GM19468 (cell line): ENCODE data around the gene THAP8.
"Not testable (repeated sequence)": the region's sequence is repeated elsewhere in the genome, so short reads cannot be mapped to it uniquely, and the experiment has no call there.

ENCODE experiments used
- ATAC-seq: cut with Tn5 transposase; IDR thresholded peaks from one replicate; pipeline ENCODE4 v1.9.1; 2021; ENCODE audit warnings: mild to moderate bottlenecking, moderate library complexity, moderate number of reproducible peaks; ENCODE audit not compliant: unreplicated experiment; ENCODE audit errors: extremely low read depth

THAP8 gene

DNA sequence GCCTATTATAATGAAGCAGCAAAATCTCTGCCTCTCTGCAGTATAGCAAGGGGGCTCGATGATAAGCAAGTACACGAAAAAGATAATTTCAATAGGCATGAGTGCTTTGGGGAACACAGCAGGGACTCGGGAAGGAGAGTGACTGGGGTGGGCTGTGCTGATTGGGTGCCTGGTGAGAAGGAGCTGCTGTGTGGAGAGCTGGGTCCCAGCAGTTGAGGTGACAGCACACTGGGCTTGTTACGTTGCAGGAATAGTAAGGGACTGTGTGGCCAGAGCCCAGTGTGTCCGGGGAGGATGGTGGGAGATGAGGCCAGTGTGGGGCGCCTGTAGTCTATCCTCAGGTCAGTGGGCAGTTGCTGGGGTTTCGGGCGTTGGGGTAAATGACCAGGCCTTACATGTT, 18.0 kb upstream of the THAP8 start:
- no peak for ATAC-seq

GRCh38 chr19:36068810-36069499, 14.9 kb upstream of the THAP8 start:
- ATAC-seq: not testable (repeated sequence)

GRCh38 chr19:36067681-36068080, 13.6 kb upstream of the THAP8 start:
- ATAC-seq: no peak

- no peak for ATAC-seq
These were observed 10.7 kb upstream of the THAP8 start for GRCh38 chr19:36064826-36065225.

DNA sequence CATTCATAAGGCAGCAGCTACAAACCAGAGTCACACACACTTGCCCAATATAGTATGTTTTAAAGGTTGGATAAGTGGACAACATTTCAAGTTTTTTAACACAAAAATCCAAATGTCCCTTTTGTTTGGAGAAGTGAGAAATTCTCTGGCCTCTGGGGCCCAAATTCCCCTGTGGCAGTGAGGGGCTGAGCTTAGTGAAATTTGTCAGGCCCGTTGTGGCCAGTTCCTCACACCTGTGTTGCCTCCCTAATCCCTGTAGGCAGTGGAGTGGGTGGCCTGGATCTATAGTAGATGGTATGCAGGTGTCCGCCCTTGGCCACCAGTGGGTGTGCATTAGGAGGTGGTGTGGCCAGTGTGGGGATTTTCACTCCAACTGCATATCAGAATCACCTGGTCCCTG, 7.3 kb upstream of the THAP8 start:
- ATAC-seq: no peak

GRCh38 chr19:36060430-36060829, 6.3 kb upstream of the THAP8 start:
- ATAC-seq: no peak

DNA sequence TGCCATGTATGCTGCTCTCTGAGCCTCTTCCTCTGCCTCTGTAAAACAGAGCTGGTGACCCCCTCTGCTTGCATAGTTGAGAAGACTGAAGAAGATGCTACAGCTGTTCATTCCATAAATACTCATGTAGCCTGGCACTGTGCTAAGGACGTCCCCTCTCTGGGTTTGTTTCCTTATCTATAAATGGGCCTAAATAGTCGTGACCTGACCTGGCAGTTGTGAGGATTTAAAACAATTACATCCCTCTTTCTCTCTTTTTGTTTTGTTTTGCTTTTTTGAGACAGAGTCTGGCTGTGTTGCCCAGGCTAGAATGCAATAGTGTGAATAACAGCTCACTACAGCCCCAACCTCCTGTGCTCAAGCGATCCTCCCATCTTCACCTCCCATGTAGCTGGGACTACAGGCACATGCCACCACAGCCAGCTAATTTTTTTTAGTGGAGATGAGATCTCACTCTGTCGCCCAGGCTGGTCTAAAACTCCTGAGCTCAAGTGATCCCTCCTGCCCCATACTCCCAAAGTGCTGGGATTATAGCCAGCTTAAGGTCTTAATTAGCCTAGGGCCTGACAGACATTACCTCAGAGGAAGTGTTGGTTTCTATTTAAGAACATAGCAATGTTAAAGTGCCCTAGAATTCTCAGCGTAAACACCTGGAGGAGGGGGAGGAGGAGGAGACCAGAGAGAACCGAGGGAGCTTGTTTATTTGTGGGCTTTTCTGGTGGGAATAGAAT, 5.3 kb upstream of the THAP8 start:
- no peak for ATAC-seq

DNA sequence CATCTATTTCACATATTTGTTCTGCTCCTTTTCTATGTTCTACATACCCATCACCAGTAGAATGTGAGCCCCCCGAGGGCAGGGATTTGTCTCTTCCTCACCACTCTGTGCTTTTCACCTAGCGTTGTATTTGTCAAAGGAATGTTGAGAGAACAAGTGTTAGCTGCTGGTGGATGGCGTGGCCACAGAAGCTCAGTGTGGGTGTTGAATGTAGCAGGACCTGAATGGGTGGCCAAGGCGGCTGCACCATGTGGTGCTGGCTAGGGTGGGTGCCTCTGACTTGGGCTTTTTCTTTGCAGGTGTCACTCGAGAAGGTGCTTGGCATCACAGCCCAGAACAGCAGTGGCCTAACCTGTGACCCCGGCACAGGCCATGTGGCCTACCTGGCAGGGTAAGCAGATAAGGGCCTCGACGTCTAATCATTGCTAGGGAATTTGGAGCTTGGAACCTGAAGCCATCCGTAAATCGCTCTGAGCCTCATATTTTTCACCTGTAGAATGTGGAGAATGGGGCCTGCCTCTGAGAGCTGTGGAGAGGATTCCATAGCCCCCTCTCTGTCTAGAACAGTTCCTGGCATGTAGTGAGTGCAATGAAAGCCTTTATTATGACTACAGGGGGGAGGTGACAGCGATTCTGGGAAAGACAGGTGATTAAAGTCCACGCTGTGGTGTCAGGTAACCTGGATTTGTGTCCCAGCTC, 4.5 kb upstream of the THAP8 start:
- no peak for ATAC-seq

DNA sequence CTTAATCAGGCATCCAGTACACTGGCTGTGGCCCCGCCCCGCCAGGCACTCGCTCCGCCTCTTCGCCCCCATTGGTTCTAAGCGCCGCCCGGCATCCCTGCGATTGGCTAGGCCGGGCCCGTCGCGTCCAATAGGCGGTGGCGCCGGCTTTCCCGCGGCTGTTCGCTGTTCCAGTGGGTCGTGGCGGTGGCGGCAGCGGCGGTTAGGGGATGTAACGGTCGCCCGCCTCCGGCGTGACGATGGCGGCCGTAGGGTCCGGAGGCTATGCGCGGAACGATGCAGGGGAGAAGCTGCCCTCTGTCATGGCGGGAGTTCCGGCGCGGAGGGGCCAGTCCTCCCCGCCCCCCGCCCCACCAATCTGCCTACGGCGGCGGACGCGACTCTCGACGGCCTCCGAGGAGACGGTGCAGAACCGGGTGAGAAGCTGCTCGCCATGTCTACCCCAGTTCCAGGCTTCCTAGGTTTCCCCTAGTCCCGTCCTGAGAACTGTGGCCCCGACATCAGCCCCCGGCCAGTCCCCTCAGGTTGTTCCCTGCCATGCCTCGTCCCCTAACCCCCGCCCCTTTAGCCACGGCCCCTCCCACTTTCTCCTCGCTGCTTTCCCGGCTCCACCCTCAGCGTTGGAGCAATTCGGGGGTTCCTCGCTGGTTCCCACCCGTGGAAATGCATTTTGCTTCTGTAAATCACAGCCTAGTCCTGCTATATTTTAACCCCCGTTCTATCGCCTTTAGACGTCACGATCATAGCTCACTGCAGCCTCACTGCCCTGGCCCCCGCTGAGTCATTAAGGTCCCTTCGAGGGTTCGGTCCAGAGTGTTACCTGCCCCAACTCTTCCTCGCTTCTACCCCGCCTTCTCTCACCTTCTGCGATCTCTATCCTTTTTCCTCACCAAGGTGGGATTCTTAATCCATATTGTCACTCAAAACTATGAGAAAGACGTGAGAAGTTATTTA, 925 bp upstream of the THAP8 start, which contains the start of gene WDR62:
WDR62 (plus strand) TSS at position 165 of the 954 bp plus-strand sequence; CDS start at position 240, 75 bp downstream.
- peak; percentile 20 for ATAC-seq

DNA sequence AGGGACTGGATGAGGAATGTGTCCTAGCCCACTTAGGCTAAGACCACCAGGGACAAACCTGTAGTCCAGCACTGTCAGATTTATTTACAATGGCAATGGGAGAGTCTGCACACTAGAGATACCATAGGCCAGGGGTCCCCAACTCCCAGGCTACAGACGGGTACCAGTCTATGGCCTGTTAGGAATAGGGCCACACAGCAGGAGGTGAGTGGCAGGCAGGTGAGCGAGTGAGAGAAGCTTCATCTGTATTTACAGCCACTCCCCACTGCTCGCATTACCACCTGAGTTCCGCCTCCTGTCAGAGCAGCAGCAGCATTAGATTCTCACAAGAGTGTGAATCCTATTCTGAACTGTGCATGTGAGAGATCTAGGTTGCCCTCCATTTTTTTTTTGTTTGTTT, 2.4 kb downstream of the THAP8 start:
- no peak for ATAC-seq

- no peak for ATAC-seq
These were observed 2.8 kb downstream of the THAP8 start for GRCh38 chr19:36051236-36051635.

DNA sequence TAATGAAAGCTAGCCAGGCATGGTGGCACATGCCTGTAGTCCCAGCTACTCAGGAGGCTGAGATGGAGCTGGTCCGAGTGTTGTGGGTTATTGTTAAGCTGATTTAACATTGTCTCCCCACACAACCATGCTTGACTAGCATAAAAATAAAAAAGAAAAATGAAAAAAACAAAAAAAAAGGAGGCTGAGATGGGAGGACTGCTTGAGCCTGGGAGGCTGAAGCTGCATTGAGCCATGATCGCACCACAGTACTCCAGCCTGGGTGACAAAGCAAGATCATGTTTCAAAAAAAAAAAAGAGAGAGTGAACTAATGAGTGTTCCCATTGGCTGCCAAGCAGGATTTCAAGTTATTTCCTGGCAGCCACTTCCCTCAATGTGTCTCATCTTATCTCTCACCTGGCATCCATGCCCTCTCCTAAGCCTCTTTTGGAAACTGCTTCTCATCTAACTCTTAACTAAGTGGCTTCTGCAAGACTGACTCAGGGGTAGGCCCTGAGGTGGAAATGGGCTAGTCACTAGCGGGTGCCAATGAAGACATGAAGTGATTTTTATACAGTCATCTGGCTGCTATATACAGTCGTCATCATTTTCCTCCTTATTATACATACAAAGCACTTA, 4.9 kb downstream of the THAP8 start:
- no peak for ATAC-seq

- ATAC-seq: no peak
These were observed 6.2 kb downstream of the THAP8 start for GRCh38 chr19:36047835-36048234.

DNA sequence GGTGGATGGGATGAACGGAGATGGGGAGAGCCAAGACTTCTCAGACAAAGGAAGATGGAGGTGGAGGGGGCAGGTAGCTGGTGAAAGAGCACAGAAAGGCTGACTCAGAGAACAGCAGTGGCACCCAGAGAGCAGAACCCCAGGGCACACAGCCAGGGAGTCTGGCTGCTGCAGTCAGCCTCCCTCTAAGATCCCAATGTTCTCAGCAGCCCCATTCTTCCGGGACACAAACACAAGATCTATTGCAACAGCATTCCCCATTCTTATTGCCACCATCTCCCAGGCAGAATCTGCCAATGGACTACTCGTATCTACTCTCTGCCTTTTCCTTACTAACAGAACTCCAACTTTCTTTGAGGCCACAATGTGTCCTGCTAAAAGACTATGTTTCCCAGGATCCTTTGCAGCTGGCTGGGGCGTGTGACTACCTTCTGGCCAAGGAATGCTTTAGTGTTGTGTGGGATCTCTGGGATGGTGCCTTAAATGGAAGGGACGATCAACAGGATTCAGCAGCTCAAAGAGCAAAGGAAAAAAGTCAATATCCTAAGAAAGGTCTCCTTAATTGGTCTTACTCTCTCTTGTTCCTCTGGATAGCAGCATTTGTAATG, 7.5 kb downstream of the THAP8 start:
- no peak for ATAC-seq

DNA sequence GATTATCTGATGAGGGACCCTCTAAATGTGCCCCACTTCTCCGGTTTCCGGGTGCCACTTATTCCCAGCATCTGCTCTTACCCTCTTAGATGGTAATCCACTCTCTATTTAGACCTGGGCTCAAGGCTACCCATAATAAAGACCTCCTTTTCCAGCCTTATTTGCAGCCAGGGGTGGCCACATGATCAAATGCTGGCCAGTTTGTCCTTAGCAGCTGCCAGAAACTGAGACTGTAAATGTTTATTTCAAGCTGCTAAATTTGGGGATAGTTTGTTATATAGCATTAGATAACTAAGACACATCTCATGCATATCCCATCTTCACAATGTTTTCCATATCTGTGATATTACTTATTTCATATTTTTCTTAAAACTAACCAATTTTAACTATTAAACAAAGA, 10.1 kb downstream of the THAP8 start:
- no peak for ATAC-seq

DNA sequence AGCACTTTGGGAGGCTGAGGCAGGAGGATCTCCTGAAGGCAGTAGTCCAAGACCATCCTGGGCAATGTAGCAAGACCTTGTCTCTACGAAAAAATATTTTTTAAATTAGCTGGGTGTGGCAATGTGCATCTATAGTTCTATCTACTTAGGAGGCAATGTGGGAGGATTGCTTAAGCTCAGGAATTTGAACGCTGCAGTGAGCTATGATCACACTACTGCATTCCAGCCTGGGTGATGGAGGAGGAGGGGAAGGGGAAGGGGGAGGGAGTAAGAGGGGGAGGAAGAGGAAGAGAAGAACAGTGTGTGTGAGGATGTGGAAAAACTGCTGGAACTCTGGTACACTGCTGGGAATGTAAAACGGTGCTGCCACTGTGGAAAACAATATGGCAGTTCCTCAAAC, 12.3 kb downstream of the THAP8 start:
- no peak for ATAC-seq

- not testable (repeated sequence) for ATAC-seq
These were observed 13.0 kb downstream of the THAP8 start for GRCh38 chr19:36041092-36041491.

DNA sequence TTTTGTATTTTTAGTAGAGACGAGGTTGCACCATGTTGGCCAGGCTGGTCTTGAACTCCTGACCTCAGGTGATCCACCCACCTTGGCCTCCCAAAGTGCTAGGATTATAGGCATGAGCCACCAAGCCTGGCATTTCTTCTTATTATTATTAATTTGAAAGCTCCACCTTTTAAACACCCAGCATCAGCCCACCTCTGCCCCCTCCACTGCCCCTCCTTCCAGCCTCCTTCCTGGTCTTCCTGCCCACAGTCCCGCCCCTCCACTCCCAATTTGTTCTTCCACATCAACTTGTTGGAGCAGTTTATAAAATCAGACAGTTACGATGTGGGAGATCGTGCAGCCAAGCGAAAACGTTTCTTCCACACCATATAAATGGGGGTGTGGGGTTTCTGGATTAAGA, 13.6 kb downstream of the THAP8 start:
- ATAC-seq: no peak
